AG04450 (cell line): ENCODE results near the gene TIMM10B. TPM values are rescaled to one million over a fixed set of nuclear protein-coding genes. Genes with fewer than 3 reads are reported as not detected.
A peak's percentile ranks its signal among the peaks of the same experiment; 100 is the strongest.

Experiments
- CTCF ChIA-PET: fragments of 300-600, 350-600 bp; formaldehyde crosslinking; extraction: SDS; loops from one replicate; lab custom pipeline; 2022; ENCODE audit warnings: antibody characterized with exemption, inconsistent platforms; lab: Charles Lee
- POLR2A ChIA-PET: fragments of 350-600 bp; formaldehyde crosslinking; extraction: SDS; loops from one replicate; lab custom pipeline; 2021; ENCODE audit warnings: antibody characterized with exemption, inconsistent platforms; lab: Yijun Ruan, JAX
- DNase-seq: peaks from one replicate; pipeline ENCODE4 v3.0.0-alpha.2; 2011; ENCODE audit warnings: low read depth, low spot score
- H3K27ac ChIP-seq: one replicate; pipeline ENCODE4 v1.5.1; 2012; ENCODE audit warnings: low read depth, low read length, control low read depth
- H3K27me3 ChIP-seq: one replicate; pipeline ENCODE4 v1.6.0; 2012; ENCODE audit warnings: low read length; ENCODE audit not compliant: control insufficient read depth, insufficient read depth
- H3K4me3 ChIP-seq: 2 replicates; pipeline ENCODE4 v1.5.1; 2011; ENCODE audit warnings: mild to moderate bottlenecking, low read depth, low read length, control low read depth
- H3K9me3 ChIP-seq: 2 replicates; pipeline ENCODE4 v1.5.1; 2012; ENCODE audit warnings: low read length; ENCODE audit not compliant: control insufficient read depth, insufficient read depth
- CTCF ChIP-seq: IDR thresholded peaks from 2 replicates; pipeline ENCODE4 v1.5.1; 2011; ENCODE audit warnings: low read depth, low read length, control low read depth, inconsistent platforms
- polyA plus RNA-seq: library from polyadenylated mRNA; depleted of rRNA; stranded (reverse); fragments of >200 nt; gene quantifications from 2 replicates; pipeline ENCODE4 v1.2.3, GENCODE V29; 2011; rRNA removed

Gene TIMM10B
- polyA plus RNA-seq, 1 experiment: 33.1 TPM

GRCh38 chr11:6526411-6527135 is 45.3 kb downstream of the TIMM10B start:
- ChIA-PET POLR2A (no interaction called here), CTCF (interaction anchor here (1.0 to 3.2 kb wide), 4 partner anchors 21 to 178 kb away, joined by 3 to 12 read pairs (median 5); partner anchors contain the start of gene MRPL17)
- Histone ChIP-seq H3K27me3 (no peaks in the 10 kb centered on the region), H3K9me3 (no peaks in the 10 kb centered on the region), H3K27ac (no peak overlapping the region), H3K4me3 (no peak overlapping the region)
- no peak for DNase-seq
- no peak for TF ChIP-seq CTCF

GRCh38 chr11:6529266-6529665 is 48.0 kb downstream of the TIMM10B start:
- POLR2A ChIA-PET: no interaction called here
- CTCF ChIA-PET: interaction anchor here (0.6 to 5.5 kb wide), 6 partner anchors 138 to 228 kb away, joined by 3 to 88 read pairs (median 8); partner anchors contain the start of gene MRPL17
- TF ChIP-seq CTCF: no peak
- no peaks in the 10 kb centered on the region for H3K9me3 ChIP-seq
- H3K27ac ChIP-seq: no peak overlapping the region
- no peak overlapping the region for H3K4me3 ChIP-seq
- no peak for DNase-seq
- no peaks in the 10 kb centered on the region for H3K27me3 ChIP-seq

DNA sequence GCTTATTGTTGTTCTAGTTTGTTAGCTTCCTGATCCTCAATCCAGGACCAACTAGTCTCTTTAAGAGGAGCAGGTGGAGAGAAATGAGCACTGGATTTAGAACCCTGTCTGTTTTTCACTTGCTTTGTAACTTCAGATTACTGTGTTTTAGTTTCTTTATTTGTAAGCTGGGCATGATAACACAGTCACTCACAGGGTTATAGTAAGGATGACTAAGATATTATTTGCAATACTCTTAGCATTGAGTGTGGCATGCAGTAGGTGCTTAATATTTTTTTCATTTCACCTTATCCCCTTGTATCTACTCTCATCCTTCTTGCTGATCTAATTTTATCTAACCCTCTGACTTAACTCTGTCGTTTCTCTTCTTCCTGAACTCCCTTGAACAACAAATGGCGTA is 49.5 kb downstream of the TIMM10B start:
- DNase-seq: no peak
- no peaks in the 10 kb centered on the region for H3K9me3 ChIP-seq
- POLR2A ChIA-PET: interaction anchor here (0.6 to 1.2 kb wide), 2 partner anchors 81 to 1204 kb away, joined by 3 read pairs; partner anchors contain the start of gene TAF10
- H3K27ac ChIP-seq: no peak overlapping the region
- CTCF ChIA-PET: interaction anchor here (0.6 to 5.5 kb wide), 55 partner anchors 9 to 1429 kb away, joined by 3 to 88 read pairs (median 5); partner anchors contain the start of genes DNHD1, MRPL17, TAF10 and TPP1
- no peaks in the 10 kb centered on the region for H3K27me3 ChIP-seq
- H3K4me3 ChIP-seq: no peak overlapping the region
- TF ChIP-seq CTCF: no peak

- H3K27ac ChIP-seq: no peak overlapping the region
- no peaks in the 10 kb centered on the region for H3K27me3 ChIP-seq
- ChIA-PET CTCF (interaction anchor here (0.6 to 5.5 kb wide), 54 partner anchors 9 to 1428 kb away, joined by 3 to 88 read pairs (median 6); partner anchors contain the start of genes DNHD1, MRPL17, TAF10 and TPP1), POLR2A (interaction anchor here (1.2 kb wide), 1 partner anchor 80 kb away, joined by 3 read pairs; the partner anchor contains the start of gene TAF10)
- H3K9me3 ChIP-seq: no peaks in the 10 kb centered on the region
- TF ChIP-seq CTCF: peak; percentile 82
- H3K4me3 ChIP-seq: no peak overlapping the region
- no peak for DNase-seq
These were observed 50.0 kb downstream of the TIMM10B start for GRCh38 chr11:6531267-6531752.

Other genes starting within 250 kb of the TIMM10B start
- 18.9 and 19.8 TPM in 2 replicates for gene FHIP1B, start 246.9 kb upstream of the TIMM10B start, polyA plus RNA-seq
- 0.04 and 0.07 TPM in 2 replicates for gene CNGA4, start 242.4 kb upstream of the TIMM10B start, polyA plus RNA-seq
- gene CCKBR, start 221.7 kb upstream of the TIMM10B start, polyA plus RNA-seq: not detected in 2 replicates
- 37.8 and 53.1 TPM in 2 replicates for gene CAVIN3, start 161.0 kb upstream of the TIMM10B start, polyA plus RNA-seq
- gene SMPD1, start 91.0 kb upstream of the TIMM10B start, polyA plus RNA-seq: 68.0 and 83.7 TPM in 2 replicates
- gene APBB1, start 62.4 kb upstream of the TIMM10B start, polyA plus RNA-seq: 42.2 and 54.5 TPM in 2 replicates
- gene HPX, start 40.5 kb upstream of the TIMM10B start, polyA plus RNA-seq: 0.32 and 0.67 TPM in 2 replicates
- 10.5 and 11.7 TPM in 2 replicates for gene TRIM3, start 7.6 kb upstream of the TIMM10B start, polyA plus RNA-seq
- gene ARFIP2, start 170 bp upstream of the TIMM10B start, polyA plus RNA-seq: 79.1 and 88.2 TPM in 2 replicates
- 2.2 and 3.1 TPM in 2 replicates for gene DNHD1, start 15.8 kb downstream of the TIMM10B start, polyA plus RNA-seq
- gene RRP8, start 122.1 kb downstream of the TIMM10B start, polyA plus RNA-seq: 13.7 and 16.3 TPM in 2 replicates
- 362 and 417 TPM in 2 replicates for gene ILK, start 122.3 kb downstream of the TIMM10B start, polyA plus RNA-seq
- gene TAF10, start 130.7 kb downstream of the TIMM10B start, polyA plus RNA-seq: 170 and 215 TPM in 2 replicates
- 128 and 152 TPM in 2 replicates for gene TPP1, start 137.9 kb downstream of the TIMM10B start, polyA plus RNA-seq
- gene DCHS1, start 174.3 kb downstream of the TIMM10B start, polyA plus RNA-seq: 8.7 and 11.2 TPM in 2 replicates
- gene MRPL17, start 201.8 kb downstream of the TIMM10B start, polyA plus RNA-seq: 63.3 and 69.1 TPM in 2 replicates